ENCODE results near the gene SMARCA4.
"Not testable (repeated sequence)": the region's sequence is repeated elsewhere in the genome, so short reads cannot be mapped to it uniquely, and the experiment has no call there.

SMARCA4 gene

GRCh38 chr19:11078893-11079292 is 118.1 kb downstream of the SMARCA4 start:
- no peak for DNase-seq

- no peak for DNase-seq
These were observed 119.2 kb downstream of the SMARCA4 start for GRCh38 chr19:11079999-11080398.

GRCh38 chr19:11087870-11088505 is 127.2 kb downstream of the SMARCA4 start:
- DNase-seq = no peak

- DNase-seq = no peak
These were observed 127.8 kb downstream of the SMARCA4 start for GRCh38 chr19:11088506-11089253.

- DNase-seq = peak; percentile 23 to 62 (median 38)
These were observed 128.6 kb downstream of the SMARCA4 start, which contains the start of gene LDLR for GRCh38 chr19:11089254-11090013. TSS of gene LDLR (plus strand) at chr19:11089463. CDS start at chr19:11089549, 86 bp downstream.

- peak in 1 of 4 experiments; percentile 41 for DNase-seq
These were observed 129.1 kb downstream of the SMARCA4 start for GRCh38 chr19:11090014-11090263.

- peak; percentile 87 to 97 (median 92) for DNase-seq
These were observed 129.6 kb downstream of the SMARCA4 start for GRCh38 chr19:11090264-11090996.

GRCh38 chr19:11090997-11091702 is 130.3 kb downstream of the SMARCA4 start:
- no peak for DNase-seq

GRCh38 chr19:11091703-11092153 is 130.9 kb downstream of the SMARCA4 start:
- peak in 2 of 4 experiments; percentile 12 to 17 for DNase-seq

- DNase-seq = no peak
These were observed 131.3 kb downstream of the SMARCA4 start for GRCh38 chr19:11092181-11092538.

GRCh38 chr19:11093689-11094238 is 132.9 kb downstream of the SMARCA4 start:
- DNase-seq = no peak

- no peak for DNase-seq
These were observed 133.7 kb downstream of the SMARCA4 start for GRCh38 chr19:11094520-11094894.

- DNase-seq = no peak
These were observed 135.5 kb downstream of the SMARCA4 start for GRCh38 chr19:11096210-11096841.

- DNase-seq = not testable (repeated sequence)
These were observed 136.5 kb downstream of the SMARCA4 start for GRCh38 chr19:11097367-11097766.

GRCh38 chr19:11098327-11098726 is 137.5 kb downstream of the SMARCA4 start:
- DNase-seq = no peak

- no peak for DNase-seq
These were observed 138.0 kb downstream of the SMARCA4 start for GRCh38 chr19:11098861-11099260.

- no peak for DNase-seq
These were observed 139.2 kb downstream of the SMARCA4 start for GRCh38 chr19:11100049-11100448.

GRCh38 chr19:11101057-11101456 is 140.2 kb downstream of the SMARCA4 start:
- DNase-seq = no peak

GRCh38 chr19:11102944-11103343 is 142.1 kb downstream of the SMARCA4 start:
- DNase-seq = no peak

GRCh38 chr19:11103667-11104066 is 142.8 kb downstream of the SMARCA4 start:
- not testable (repeated sequence) for DNase-seq

GRCh38 chr19:11105014-11105636 is 144.3 kb downstream of the SMARCA4 start:
- DNase-seq = no peak

Measured in activated naive CD4-positive, alpha-beta T cell (primary cell).